Measurements from ENCODE around the gene SEMA3D.

SEMA3D gene

GRCh38 chr7:85081846-85082245 is 105.0 kb downstream of the SEMA3D start:
- TF ChIP-seq, protein P1, sequence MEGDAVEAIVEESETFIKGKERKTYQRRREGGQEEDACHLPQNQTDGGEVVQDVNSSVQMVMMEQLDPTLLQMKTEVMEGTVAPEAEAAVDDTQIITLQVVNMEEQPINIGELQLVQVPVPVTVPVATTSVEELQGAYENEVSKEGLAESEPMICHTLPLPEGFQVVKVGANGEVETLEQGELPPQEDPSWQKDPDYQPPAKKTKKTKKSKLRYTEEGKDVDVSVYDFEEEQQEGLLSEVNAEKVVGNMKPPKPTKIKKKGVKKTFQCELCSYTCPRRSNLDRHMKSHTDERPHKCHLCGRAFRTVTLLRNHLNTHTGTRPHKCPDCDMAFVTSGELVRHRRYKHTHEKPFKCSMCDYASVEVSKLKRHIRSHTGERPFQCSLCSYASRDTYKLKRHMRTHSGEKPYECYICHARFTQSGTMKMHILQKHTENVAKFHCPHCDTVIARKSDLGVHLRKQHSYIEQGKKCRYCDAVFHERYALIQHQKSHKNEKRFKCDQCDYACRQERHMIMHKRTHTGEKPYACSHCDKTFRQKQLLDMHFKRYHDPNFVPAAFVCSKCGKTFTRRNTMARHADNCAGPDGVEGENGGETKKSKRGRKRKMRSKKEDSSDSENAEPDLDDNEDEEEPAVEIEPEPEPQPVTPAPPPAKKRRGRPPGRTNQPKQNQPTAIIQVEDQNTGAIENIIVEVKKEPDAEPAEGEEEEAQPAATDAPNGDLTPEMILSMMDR (conservative IDR thresholded peaks at IDR 0.05): no peak
- no peak overlapping the region for H3K27ac ChIP-seq

DNA sequence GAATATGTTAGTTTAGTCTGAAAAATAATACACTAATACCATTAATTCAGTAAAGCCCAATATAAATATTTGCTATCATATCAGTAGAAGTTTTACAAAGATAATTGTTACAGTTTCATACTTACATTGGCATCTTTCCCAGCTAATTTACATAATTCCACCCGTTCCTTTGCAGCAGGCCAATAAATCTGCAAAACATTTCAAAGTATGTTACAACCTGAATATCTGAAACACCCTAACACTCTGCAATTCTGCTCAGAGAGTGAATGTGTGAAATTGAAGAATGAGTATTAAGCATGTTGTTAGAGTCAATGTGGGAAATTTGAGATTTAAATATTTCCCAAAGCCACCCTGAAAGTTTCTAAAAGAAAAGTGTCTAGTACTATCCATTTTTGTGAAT is 105.5 kb downstream of the SEMA3D start:
- TF ChIP-seq, protein P1 (conservative IDR thresholded peaks at IDR 0.05): no peak
- H3K27ac ChIP-seq: no peak overlapping the region

GRCh38 chr7:85079434-85079833 is 107.4 kb downstream of the SEMA3D start:
- TF ChIP-seq, protein P1 (conservative IDR thresholded peaks at IDR 0.05): no peak

GRCh38 chr7:85078181-85078580 is 108.7 kb downstream of the SEMA3D start:
- H3K27ac ChIP-seq: no peak overlapping the region
- TF ChIP-seq, protein P1 (conservative IDR thresholded peaks at IDR 0.05): no peak

More at GRCh38 chr7:85079434-85079833, 107.4 kb downstream of the SEMA3D start:
- H3K27ac ChIP-seq: no peak overlapping the region

DNA sequence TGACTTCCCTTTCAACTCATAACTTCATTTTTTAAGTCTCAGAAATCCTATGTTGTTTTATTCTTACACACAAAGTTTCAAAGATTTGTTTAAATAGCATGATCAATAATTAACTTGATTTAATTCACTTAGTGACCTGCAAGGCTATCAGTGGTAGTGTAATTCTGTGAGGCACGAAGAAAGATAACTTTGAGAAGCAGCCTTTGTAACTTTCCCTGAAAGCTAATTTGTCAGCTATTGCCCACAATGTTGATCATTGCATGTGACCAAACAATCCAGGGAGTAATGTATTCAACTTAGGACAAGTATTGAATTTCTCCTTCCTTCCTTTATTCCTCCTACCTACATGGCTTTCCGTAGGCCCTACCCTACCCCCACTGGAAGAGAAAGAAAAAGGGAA is 111.0 kb downstream of the SEMA3D start:
- TF ChIP-seq, protein P1 (conservative IDR thresholded peaks at IDR 0.05): no peak
- H3K27ac ChIP-seq: no peak overlapping the region

DNA sequence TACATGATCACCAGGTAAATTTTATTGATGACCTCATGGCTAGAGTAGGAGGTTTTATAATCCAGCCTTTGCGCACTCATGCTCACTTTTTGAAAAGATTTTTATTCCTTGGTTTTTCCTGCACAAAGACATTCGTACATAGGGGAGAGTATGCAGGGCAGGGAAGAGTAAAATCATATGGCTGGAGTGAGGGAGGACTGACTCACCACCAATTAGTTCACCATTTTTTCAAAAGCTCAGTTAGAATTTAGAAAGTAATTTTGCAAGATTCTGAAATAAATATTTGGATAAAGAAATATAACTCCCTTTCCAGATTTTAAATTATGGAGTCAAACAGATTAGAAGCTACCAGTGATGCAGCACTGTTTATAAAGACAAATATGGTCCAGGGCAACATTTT is 111.9 kb downstream of the SEMA3D start:
- TF ChIP-seq, protein P1 (conservative IDR thresholded peaks at IDR 0.05): no peak
- H3K27ac ChIP-seq: no peak overlapping the region

GRCh38 chr7:85074016-85074415 is 112.8 kb downstream of the SEMA3D start:
- H3K27ac ChIP-seq: no peak overlapping the region
- TF ChIP-seq, protein P1 (conservative IDR thresholded peaks at IDR 0.05): no peak

All from VCaP (cell line).